Esophagus squamous epithelium (tissue), 4 donors: Measurements from ENCODE around the gene TMEM218.

Experiments used
- POLR2A ChIP-seq, 4 donors: fragments of 450-650 bp; IDR thresholded peaks; one replicate each; pipeline ENCODE4 v1.6.1; 2017; ENCODE audit warnings: antibody characterized with exemption in 4 of 4, mild to moderate bottlenecking in 4 of 4, moderate library complexity in 3 of 4
- TF ChIP-seq, protein P1 (sequence below), 6 experiments: fragments of 450-650 bp in 4 of 6; fragments of 200-600 bp in 2 of 6; sonication (generic) in 2 of 6; IDR thresholded peaks; one replicate each; pipeline ENCODE4 v1.5.1; 2016 to 2019; ENCODE audit warnings: antibody characterized with exemption in 6 of 6, mild to moderate bottlenecking in 4 of 6, moderate library complexity in 4 of 6

DNA sequence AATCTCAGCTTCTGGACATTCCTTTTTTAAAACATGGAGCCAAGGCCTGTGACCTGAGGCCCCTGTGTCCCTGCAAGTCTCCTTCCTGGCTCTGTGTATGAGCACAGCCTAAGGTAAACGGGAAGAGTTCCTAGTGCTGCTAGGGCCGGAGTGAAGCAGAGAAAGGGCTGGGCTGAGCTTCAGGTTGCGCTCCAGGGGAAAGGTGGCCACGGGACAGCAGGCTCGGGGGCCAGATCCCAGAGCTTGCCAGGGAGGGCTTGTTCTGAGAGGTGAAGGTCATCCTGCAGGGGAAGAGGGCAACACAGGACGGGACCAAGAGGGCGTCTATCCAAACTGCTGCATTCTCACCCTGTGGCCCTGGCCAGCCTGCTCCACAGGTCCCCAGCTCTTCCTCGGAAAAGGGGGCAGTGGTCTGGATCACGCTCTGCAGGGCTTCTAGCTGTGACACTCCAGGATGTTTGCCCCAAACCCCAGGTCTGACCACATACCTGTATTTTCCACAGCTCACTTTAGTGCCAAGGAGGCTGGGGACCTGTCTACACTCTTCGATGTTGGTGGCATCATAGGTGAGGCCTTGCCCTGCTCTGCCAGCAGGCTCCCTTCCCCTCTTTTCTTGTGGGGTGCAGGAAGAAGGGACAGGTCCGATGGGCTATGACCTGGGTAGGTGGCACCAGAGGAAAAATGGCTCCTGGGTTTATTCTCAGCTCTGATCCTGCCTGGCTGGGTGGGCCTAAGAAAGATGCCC, 27.9 kb downstream of the TMEM218 start:
- TF ChIP-seq, protein P1, sequence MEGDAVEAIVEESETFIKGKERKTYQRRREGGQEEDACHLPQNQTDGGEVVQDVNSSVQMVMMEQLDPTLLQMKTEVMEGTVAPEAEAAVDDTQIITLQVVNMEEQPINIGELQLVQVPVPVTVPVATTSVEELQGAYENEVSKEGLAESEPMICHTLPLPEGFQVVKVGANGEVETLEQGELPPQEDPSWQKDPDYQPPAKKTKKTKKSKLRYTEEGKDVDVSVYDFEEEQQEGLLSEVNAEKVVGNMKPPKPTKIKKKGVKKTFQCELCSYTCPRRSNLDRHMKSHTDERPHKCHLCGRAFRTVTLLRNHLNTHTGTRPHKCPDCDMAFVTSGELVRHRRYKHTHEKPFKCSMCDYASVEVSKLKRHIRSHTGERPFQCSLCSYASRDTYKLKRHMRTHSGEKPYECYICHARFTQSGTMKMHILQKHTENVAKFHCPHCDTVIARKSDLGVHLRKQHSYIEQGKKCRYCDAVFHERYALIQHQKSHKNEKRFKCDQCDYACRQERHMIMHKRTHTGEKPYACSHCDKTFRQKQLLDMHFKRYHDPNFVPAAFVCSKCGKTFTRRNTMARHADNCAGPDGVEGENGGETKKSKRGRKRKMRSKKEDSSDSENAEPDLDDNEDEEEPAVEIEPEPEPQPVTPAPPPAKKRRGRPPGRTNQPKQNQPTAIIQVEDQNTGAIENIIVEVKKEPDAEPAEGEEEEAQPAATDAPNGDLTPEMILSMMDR (IDR thresholded peaks at IDR 0.05): no peak
- TF ChIP-seq POLR2A (IDR thresholded peaks at IDR 0.05): no peak
